ENCODE data around the gene CEP162.

DNA sequence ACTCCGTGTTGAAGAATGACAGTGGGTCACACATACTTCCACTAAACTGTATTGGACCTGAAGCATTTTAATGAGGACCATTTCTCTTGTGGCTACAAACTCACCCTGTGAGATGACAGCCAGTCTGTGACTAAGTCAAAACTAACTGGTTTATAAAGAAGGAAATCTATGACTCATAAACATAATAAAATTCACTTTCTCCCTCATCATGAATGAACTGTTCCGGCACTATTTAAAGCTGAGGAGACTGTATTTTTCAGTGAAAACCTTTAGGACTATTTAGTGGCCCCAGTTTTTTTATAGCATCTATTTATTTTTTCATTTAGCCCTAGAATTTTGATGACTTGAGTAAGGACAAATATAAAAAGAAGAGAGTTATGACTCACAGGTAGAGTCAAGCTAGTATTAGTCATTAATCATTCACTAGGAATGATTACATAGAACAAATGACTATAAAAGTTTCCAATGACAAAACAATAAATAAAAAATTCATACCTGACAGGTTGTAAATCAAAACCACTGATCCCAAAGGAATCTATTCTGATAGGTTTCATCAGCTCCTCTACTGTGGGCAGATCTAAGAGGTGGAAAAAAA lies 34.2 kb downstream of the CEP162 start:
- TF ChIP-seq, protein P1, sequence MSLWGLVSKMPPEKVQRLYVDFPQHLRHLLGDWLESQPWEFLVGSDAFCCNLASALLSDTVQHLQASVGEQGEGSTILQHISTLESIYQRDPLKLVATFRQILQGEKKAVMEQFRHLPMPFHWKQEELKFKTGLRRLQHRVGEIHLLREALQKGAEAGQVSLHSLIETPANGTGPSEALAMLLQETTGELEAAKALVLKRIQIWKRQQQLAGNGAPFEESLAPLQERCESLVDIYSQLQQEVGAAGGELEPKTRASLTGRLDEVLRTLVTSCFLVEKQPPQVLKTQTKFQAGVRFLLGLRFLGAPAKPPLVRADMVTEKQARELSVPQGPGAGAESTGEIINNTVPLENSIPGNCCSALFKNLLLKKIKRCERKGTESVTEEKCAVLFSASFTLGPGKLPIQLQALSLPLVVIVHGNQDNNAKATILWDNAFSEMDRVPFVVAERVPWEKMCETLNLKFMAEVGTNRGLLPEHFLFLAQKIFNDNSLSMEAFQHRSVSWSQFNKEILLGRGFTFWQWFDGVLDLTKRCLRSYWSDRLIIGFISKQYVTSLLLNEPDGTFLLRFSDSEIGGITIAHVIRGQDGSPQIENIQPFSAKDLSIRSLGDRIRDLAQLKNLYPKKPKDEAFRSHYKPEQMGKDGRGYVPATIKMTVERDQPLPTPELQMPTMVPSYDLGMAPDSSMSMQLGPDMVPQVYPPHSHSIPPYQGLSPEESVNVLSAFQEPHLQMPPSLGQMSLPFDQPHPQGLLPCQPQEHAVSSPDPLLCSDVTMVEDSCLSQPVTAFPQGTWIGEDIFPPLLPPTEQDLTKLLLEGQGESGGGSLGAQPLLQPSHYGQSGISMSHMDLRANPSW (CRISPR knock-in tag; conservative IDR thresholded peaks at IDR 0.05; ENCODE audit: low read depth): no peak
- TF ChIP-seq, protein P2, sequence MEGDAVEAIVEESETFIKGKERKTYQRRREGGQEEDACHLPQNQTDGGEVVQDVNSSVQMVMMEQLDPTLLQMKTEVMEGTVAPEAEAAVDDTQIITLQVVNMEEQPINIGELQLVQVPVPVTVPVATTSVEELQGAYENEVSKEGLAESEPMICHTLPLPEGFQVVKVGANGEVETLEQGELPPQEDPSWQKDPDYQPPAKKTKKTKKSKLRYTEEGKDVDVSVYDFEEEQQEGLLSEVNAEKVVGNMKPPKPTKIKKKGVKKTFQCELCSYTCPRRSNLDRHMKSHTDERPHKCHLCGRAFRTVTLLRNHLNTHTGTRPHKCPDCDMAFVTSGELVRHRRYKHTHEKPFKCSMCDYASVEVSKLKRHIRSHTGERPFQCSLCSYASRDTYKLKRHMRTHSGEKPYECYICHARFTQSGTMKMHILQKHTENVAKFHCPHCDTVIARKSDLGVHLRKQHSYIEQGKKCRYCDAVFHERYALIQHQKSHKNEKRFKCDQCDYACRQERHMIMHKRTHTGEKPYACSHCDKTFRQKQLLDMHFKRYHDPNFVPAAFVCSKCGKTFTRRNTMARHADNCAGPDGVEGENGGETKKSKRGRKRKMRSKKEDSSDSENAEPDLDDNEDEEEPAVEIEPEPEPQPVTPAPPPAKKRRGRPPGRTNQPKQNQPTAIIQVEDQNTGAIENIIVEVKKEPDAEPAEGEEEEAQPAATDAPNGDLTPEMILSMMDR (IDR thresholded peaks at IDR 0.05): no peak
- TF ChIP-seq, protein P3, sequence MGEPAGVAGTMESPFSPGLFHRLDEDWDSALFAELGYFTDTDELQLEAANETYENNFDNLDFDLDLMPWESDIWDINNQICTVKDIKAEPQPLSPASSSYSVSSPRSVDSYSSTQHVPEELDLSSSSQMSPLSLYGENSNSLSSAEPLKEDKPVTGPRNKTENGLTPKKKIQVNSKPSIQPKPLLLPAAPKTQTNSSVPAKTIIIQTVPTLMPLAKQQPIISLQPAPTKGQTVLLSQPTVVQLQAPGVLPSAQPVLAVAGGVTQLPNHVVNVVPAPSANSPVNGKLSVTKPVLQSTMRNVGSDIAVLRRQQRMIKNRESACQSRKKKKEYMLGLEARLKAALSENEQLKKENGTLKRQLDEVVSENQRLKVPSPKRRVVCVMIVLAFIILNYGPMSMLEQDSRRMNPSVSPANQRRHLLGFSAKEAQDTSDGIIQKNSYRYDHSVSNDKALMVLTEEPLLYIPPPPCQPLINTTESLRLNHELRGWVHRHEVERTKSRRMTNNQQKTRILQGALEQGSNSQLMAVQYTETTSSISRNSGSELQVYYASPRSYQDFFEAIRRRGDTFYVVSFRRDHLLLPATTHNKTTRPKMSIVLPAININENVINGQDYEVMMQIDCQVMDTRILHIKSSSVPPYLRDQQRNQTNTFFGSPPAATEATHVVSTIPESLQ (CRISPR knock-in tag; IDR thresholded peaks at IDR 0.05): no peak
- no peak for TF ChIP-seq SMAD3 (CRISPR knock-in tag; IDR thresholded peaks at IDR 0.05; ENCODE audit: borderline replicate concordance)
- TF ChIP-seq ZNF121 (CRISPR knock-in tag; IDR thresholded peaks at IDR 0.05): no peak
- TF ChIP-seq, protein P4, sequence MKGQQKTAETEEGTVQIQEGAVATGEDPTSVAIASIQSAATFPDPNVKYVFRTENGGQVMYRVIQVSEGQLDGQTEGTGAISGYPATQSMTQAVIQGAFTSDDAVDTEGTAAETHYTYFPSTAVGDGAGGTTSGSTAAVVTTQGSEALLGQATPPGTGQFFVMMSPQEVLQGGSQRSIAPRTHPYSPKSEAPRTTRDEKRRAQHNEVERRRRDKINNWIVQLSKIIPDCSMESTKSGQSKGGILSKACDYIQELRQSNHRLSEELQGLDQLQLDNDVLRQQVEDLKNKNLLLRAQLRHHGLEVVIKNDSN (CRISPR knock-in tag; IDR thresholded peaks at IDR 0.05): no peak

Data from WTC11 (cell line).